Activated naive CD4-positive, alpha-beta T cell treated with anti-CD3 and anti-CD28 coated beads, Interleukin-2, amount 10 ng/mL, durations not matched to agents 7 days and 5 days (primary cell): ENCODE measurements around the gene CFP.

ENCODE experiments used
- CTCF ChIA-PET: fragments of 350-600 bp; sonication (Branson Sonifier 250); formaldehyde crosslinking; loops from one replicate; lab custom pipeline; 2021; ENCODE audit warnings: antibody characterized with exemption; lab: Charles Lee
- DNase-seq: peaks from one replicate; pipeline ENCODE4 v3.0.0-alpha.2; 2020
- H3K27ac Mint-ChIP-seq: one replicate; pipeline ENCODE4 v1.8.0; 2021; ENCODE audit warnings: mild to moderate bottlenecking, moderate library complexity, mixed read lengths
- H3K27me3 Mint-ChIP-seq: one replicate; pipeline ENCODE4 v1.8.0; 2021; ENCODE audit warnings: mild to moderate bottlenecking, mixed read lengths
- H3K36me3 Mint-ChIP-seq: one replicate; pipeline ENCODE4 v1.8.0; 2021; ENCODE audit warnings: mixed read lengths
- H3K4me1 Mint-ChIP-seq: one replicate; pipeline ENCODE4 v1.8.0; 2021; ENCODE audit warnings: mixed read lengths
- H3K4me3 Mint-ChIP-seq: one replicate; pipeline ENCODE4 v1.8.0; 2021; ENCODE audit warnings: mild to moderate bottlenecking, moderate library complexity, mixed read lengths
- H3K9me3 Mint-ChIP-seq: one replicate; pipeline ENCODE4 v1.8.0; 2021; ENCODE audit warnings: mixed read lengths

Gene CFP

DNA sequence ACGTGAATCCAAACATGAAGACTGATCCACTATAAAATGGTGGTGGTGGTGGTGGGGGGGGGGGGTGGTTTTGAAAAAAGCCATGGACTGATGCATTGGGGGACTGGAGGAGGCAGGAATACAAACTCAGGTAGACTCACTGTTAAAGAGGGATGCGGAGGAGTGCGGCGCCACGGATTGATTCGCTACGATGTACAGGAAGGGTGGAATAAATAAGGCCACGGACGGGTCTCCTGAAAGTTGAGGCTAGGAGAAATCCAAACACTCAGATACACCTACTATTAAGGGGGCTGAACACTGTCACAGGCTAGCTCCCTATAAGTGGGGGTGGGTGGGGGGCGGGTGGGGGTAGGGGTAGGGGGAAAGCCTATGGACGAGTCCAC is 20.0 kb upstream of the CFP start:
- Mint-ChIP-seq H3K9me3 (no peaks in the 10 kb centered on the region), H3K36me3 (peaks cover 56% of the 10 kb centered on the region), H3K27me3 (no peaks in the 10 kb centered on the region), H3K27ac (peak overlapping the region; percentile 93), H3K4me1 (peaks cover 67% of the 10 kb centered on the region), H3K4me3 (peak overlapping the region; percentile 81)
- CTCF ChIA-PET, result no interaction called here
- no peak for DNase-seq

- Mint-ChIP-seq H3K9me3 (no peaks in the 10 kb centered on the region), H3K36me3 (peaks cover 57% of the 10 kb centered on the region)
- CTCF ChIA-PET, result no interaction called here
Measured at GRCh38 chrX:47649271-47649670, 19.5 kb upstream of the CFP start.

GRCh38 chrX:47648376-47648775 is 18.6 kb upstream of the CFP start:
- Mint-ChIP-seq H3K4me3 (peak overlapping the region; percentile 81), H3K4me1 (peaks cover 77% of the 10 kb centered on the region), H3K9me3 (no peaks in the 10 kb centered on the region), H3K36me3 (peaks cover 59% of the 10 kb centered on the region), H3K27me3 (no peaks in the 10 kb centered on the region), H3K27ac (peak overlapping the region; percentile 93)
- DNase-seq, result peak; percentile 43
- CTCF ChIA-PET, result no interaction called here

More at GRCh38 chrX:47649271-47649670, 19.5 kb upstream of the CFP start:
- no peak for DNase-seq
- Mint-ChIP-seq H3K4me3 (peak overlapping the region; percentile 81), H3K27ac (peak overlapping the region; percentile 93), H3K4me1 (peaks cover 72% of the 10 kb centered on the region), H3K27me3 (no peaks in the 10 kb centered on the region)

GRCh38 chrX:47646636-47647035 is 16.9 kb upstream of the CFP start:
- CTCF ChIA-PET, result no interaction called here
- no peaks in the 10 kb centered on the region for H3K27me3 Mint-ChIP-seq
- peaks cover 62% of the 10 kb centered on the region for H3K4me1 Mint-ChIP-seq
- peak overlapping the region; percentile 35 for H3K27ac Mint-ChIP-seq
- H3K36me3 Mint-ChIP-seq, result peaks cover 49% of the 10 kb centered on the region
- no peak overlapping the region for H3K4me3 Mint-ChIP-seq
- no peak for DNase-seq
- no peaks in the 10 kb centered on the region for H3K9me3 Mint-ChIP-seq

GRCh38 chrX:47645530-47645929 is 15.8 kb upstream of the CFP start:
- Mint-ChIP-seq H3K9me3 (no peaks in the 10 kb centered on the region), H3K36me3 (peaks cover 50% of the 10 kb centered on the region), H3K4me3 (no peak overlapping the region), H3K27ac (no peak overlapping the region), H3K4me1 (peaks cover 51% of the 10 kb centered on the region), H3K27me3 (no peaks in the 10 kb centered on the region)
- CTCF ChIA-PET, result no interaction called here
- no peak for DNase-seq

DNA sequence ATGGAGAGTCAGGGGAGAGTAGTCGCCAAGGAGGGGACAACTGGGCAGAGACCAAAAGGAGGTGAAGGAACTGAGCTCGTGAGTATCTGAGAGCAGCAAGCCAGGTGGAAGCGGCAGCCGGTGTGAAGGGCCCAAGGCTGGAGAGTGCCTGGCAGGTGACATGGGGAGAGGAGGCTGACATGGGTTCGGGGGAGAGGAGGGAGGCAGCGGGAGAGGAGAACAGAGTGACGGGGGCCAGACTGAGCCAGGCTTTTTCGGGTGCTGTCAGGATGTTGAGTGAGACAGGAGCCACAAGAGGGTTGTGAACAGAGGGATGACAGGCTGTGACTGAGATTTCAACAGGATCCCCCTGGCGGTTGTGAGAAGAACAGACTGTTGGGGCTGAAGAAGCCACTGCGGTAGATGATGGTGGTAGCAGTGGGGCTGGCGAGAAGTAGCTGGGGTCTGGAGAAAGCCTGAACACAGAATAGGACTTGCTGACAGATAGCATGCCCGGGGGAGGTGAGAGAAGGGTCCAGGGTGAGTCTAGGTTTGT is 14.9 kb upstream of the CFP start:
- CTCF ChIA-PET, result interaction anchor here (0.6 to 1.6 kb wide), 4 partner anchors 79 to 327 kb away, joined by 3 to 4 read pairs (median 3); no protein-coding TSS in a partner anchor
- Mint-ChIP-seq H3K36me3 (peaks cover 59% of the 10 kb centered on the region), H3K4me1 (peaks cover 53% of the 10 kb centered on the region)

GRCh38 chrX:47643926-47644325 is 14.2 kb upstream of the CFP start:
- Mint-ChIP-seq H3K27me3 (no peaks in the 10 kb centered on the region), H3K36me3 (peaks cover 59% of the 10 kb centered on the region), H3K27ac (no peak overlapping the region), H3K4me1 (peaks cover 54% of the 10 kb centered on the region), H3K9me3 (no peaks in the 10 kb centered on the region), H3K4me3 (no peak overlapping the region)
- DNase-seq, result no peak
- CTCF ChIA-PET, result interaction anchor here (0.6 to 1.6 kb wide), 3 partner anchors 79 to 327 kb away, joined by 3 to 4 read pairs (median 3); no protein-coding TSS in a partner anchor

More for the DNA sequence above, 14.9 kb upstream of the CFP start:
- H3K4me3 Mint-ChIP-seq, result no peak overlapping the region
- no peak overlapping the region for H3K27ac Mint-ChIP-seq
- H3K9me3 Mint-ChIP-seq, result no peaks in the 10 kb centered on the region
- no peaks in the 10 kb centered on the region for H3K27me3 Mint-ChIP-seq
- no peak for DNase-seq

GRCh38 chrX:47638816-47639215 is 9.1 kb upstream of the CFP start:
- Mint-ChIP-seq H3K9me3 (no peaks in the 10 kb centered on the region), H3K4me1 (peaks cover 33% of the 10 kb centered on the region), H3K27ac (peak overlapping the region; percentile 11), H3K36me3 (peaks cover 54% of the 10 kb centered on the region), H3K4me3 (no peak overlapping the region), H3K27me3 (no peaks in the 10 kb centered on the region)
- CTCF ChIA-PET, result no interaction called here
- no peak for DNase-seq

GRCh38 chrX:47637546-47638195 is 7.9 kb upstream of the CFP start:
- no peaks in the 10 kb centered on the region for H3K27me3 Mint-ChIP-seq
- peak overlapping the region; percentile 63 for H3K4me3 Mint-ChIP-seq
- DNase-seq, result peak; percentile 55
- peaks cover 50% of the 10 kb centered on the region for H3K36me3 Mint-ChIP-seq
- peaks cover 30% of the 10 kb centered on the region for H3K4me1 Mint-ChIP-seq
- CTCF ChIA-PET, result no interaction called here
- no peaks in the 10 kb centered on the region for H3K9me3 Mint-ChIP-seq
- peak overlapping the region; percentile 78 for H3K27ac Mint-ChIP-seq

DNA sequence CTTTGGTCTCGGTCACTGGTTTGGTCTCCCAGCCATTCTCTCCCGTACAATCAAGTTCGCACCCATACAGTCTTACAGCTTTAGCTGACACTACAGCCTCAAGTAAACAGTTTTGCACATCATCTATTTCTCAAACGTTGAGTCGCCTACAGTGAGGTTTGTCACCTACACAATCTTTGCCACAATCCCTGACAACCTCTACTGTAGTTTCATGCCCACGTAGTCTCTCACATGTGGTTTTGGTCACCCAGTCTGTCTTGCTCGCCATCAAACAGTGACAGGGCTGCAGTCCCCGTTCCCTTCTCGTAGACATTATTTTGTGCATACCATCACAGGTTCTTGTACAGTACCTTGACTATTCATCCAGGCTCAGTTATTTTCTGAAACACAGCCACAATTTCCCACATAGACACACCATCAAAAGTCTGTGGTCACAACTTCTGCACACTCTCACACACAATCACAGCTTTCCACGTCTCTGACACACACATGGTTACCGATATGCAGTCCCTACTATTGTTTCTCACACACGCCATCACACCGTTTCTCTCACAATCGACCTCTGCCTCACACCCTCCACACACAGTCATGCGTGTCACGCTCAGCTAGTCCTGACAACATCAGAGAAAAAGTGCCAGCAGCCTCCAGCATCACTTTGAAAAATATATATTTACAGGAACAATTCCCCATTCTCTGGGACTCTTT is 5.3 kb upstream of the CFP start:
- H3K27me3 Mint-ChIP-seq, result no peaks in the 10 kb centered on the region
- no peak for DNase-seq
- CTCF ChIA-PET, result no interaction called here
- H3K9me3 Mint-ChIP-seq, result no peaks in the 10 kb centered on the region
- H3K4me1 Mint-ChIP-seq, result peaks cover 36% of the 10 kb centered on the region
- no peak overlapping the region for H3K4me3 Mint-ChIP-seq
- H3K27ac Mint-ChIP-seq, result no peak overlapping the region
- peaks cover 35% of the 10 kb centered on the region for H3K36me3 Mint-ChIP-seq

- CTCF ChIA-PET, result no interaction called here
- no peak for DNase-seq
- no peak overlapping the region for H3K27ac Mint-ChIP-seq
- H3K9me3 Mint-ChIP-seq, result no peaks in the 10 kb centered on the region
- H3K4me3 Mint-ChIP-seq, result no peak overlapping the region
- H3K27me3 Mint-ChIP-seq, result no peaks in the 10 kb centered on the region
- H3K36me3 Mint-ChIP-seq, result peaks cover 24% of the 10 kb centered on the region
- H3K4me1 Mint-ChIP-seq, result peaks cover 39% of the 10 kb centered on the region
Measured at GRCh38 chrX:47633689-47634590, 4.2 kb upstream of the CFP start.

DNA sequence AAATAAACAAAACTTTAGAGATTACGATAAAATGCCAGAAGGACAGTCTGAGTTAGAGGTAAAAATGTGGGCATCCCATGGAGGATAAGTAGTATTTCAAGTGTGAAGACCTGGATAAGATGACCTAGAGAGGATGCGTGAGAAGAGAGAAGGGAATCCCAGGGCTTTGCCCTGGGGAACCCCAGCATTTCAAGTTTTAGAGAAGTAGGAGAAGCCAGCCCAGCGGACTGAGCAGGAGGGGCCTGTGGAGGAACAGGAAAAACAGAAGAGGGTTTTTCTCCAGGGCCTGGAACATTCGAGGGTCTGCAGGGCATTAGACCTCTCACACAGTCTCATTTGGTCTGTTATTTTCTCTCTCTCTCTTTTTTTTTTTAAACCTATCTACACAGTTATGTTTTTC is 2.9 kb upstream of the CFP start:
- H3K4me3 Mint-ChIP-seq, result no peak overlapping the region

DNA sequence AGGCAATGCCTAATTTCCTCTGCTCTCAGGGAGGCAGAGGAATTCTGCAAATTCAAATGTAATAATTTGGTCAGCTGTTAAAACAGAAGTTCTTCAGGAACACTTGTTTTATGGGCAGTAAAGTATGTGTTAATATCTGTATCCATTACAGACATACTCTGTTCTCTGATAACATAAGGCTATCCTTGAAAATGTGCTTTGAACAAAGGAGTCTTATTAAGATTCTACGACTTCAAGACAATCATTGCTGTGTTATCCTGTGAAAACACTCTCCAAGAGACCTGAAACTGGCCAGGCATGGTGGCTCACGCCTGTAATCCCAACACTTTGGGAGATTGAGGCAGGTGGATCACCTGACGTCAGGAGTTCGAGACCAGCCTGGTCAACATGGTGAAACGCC is 1.9 kb upstream of the CFP start:
- no peaks in the 10 kb centered on the region for H3K9me3 Mint-ChIP-seq
- no peak overlapping the region for H3K4me3 Mint-ChIP-seq
- CTCF ChIA-PET, result no interaction called here
- no peak for DNase-seq
- H3K36me3 Mint-ChIP-seq, result peaks cover 11% of the 10 kb centered on the region
- peaks cover 30% of the 10 kb centered on the region for H3K4me1 Mint-ChIP-seq
- no peak overlapping the region for H3K27ac Mint-ChIP-seq
- H3K27me3 Mint-ChIP-seq, result no peaks in the 10 kb centered on the region

More for the DNA sequence above, 2.9 kb upstream of the CFP start:
- H3K4me1 Mint-ChIP-seq, result peaks cover 36% of the 10 kb centered on the region
- CTCF ChIA-PET, result no interaction called here
- H3K27me3 Mint-ChIP-seq, result no peaks in the 10 kb centered on the region
- H3K36me3 Mint-ChIP-seq, result peaks cover 17% of the 10 kb centered on the region
- H3K9me3 Mint-ChIP-seq, result no peaks in the 10 kb centered on the region
- peak overlapping the region; percentile 39 for H3K27ac Mint-ChIP-seq
- DNase-seq, result no peak

DNA sequence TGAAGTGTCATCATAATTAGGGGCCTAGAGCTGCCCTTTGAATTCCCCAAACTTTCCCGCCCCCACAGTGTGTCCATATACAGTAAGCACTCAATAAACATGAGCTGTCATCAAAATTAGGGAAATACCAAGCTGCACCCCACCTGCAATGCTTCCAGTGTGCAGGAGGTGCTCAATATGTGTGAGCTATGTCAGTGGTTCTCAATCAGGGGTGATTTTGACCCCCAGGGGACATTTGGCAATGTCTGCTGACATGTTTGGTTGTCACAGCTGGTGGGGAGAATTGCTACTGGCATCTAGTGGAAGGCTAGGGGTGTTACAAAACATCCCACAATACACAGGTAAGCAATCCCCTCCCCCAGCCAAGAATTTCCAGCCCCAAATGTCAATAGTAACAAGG is 748 bp downstream of the CFP start:
- CTCF ChIA-PET, result interaction anchor here (1.0 to 1.8 kb wide), 5 partner anchors 22 to 106 kb away, joined by 3 to 8 read pairs (median 4); partner anchors contain the start of genes ARAF and ELK1
- Mint-ChIP-seq H3K4me1 (peaks cover 28% of the 10 kb centered on the region), H3K4me3 (peak overlapping the region; percentile 87), H3K27me3 (no peaks in the 10 kb centered on the region), H3K27ac (peak overlapping the region; percentile 87), H3K9me3 (no peaks in the 10 kb centered on the region), H3K36me3 (peaks cover 15% of the 10 kb centered on the region)
- DNase-seq, result peak; percentile 54
